HCT116 (cell line): ENCODE data around the gene TMEM35B. TPM values are rescaled to one million over a fixed set of nuclear protein-coding genes. Genes with fewer than 3 reads are reported as not detected.
"Not testable (repeated sequence)": the region's sequence is repeated elsewhere in the genome, so short reads cannot be mapped to it uniquely, and the experiment has no call there.

Experiments used
- ATAC-seq: fragments of 200-7000 bp; cut with Tn5 transposase; 2 replicates; pipeline ENCODE4 v1.9.1; 2020; ENCODE audit warnings: mild to moderate bottlenecking, moderate library complexity
- BruUV-seq: library from RNA; stranded (reverse); fragments of 400-500 nt; replicated peaks from 2 replicates; lab custom pipeline; 2021; lab: Mats Ljungman, UMichigan
- CTCF ChIA-PET: fragments of 300-600 bp; sonication (Branson Sonifier 250); formaldehyde crosslinking; loops from one replicate; lab custom pipeline; 2021; ENCODE audit warnings: antibody characterized with exemption; lab: Charles Lee
- POLR2A ChIA-PET: fragments of 300-600, 350-600 bp; sonication (Branson Sonifier 250); formaldehyde crosslinking; loops from one replicate; lab custom pipeline; 2021; ENCODE audit warnings: antibody characterized with exemption; lab: Charles Lee
- RAD21 ChIA-PET, 2 experiments: fragments of 300-600 bp; sonication (Branson Sonifier 250); formaldehyde crosslinking; loops; one replicate each; lab custom pipeline; 2023; ENCODE audit warnings: low total read pairs in 2 of 2; ENCODE audit not compliant: uncharacterized antibody in 2 of 2, unreplicated experiment in 2 of 2, low non-redundant PET in 1 of 2; lab: Charles Lee
- DNase-seq: peaks from one replicate; pipeline ENCODE4 v3.0.0-alpha.2; 2010; ENCODE audit warnings: low read depth, low spot score
- H2AFZ ChIP-seq: fragments of 200-600 bp; shearing (Covaris generic), sonication (generic); 2 replicates; pipeline ENCODE4 v1.6.1; 2017; ENCODE audit warnings: low read depth, mixed run types, mixed read lengths, antibody characterized with exemption, low read length; ENCODE audit not compliant: poor library complexity, severe bottlenecking
- H3K27ac ChIP-seq: 2 replicates; pipeline ENCODE4 v1.5.1; 2012; ENCODE audit warnings: low read depth, low read length
- H3K27me3 ChIP-seq: fragments of 200-600 bp; sonication (generic); 2 replicates; pipeline ENCODE4 v1.6.1; 2016; ENCODE audit warnings: mixed run types, low read length, mixed read lengths; ENCODE audit not compliant: insufficient read depth
- H3K36me3 ChIP-seq, 2 experiments: fragments of 200-500 bp in 1 of 2; fragments of 200-600 bp in 1 of 2; sonication (Bioruptor generic) in 1 of 2; sonication (generic) in 1 of 2; 2 replicates each; pipeline versions ENCODE4 v1.5.1 to v1.6.1; 2014 to 2016; ENCODE audit warnings: low read length in 2 of 2, inconsistent platforms in 1 of 2, mixed read lengths in 1 of 2, mixed run types in 1 of 2; ENCODE audit not compliant: insufficient read depth in 2 of 2, control insufficient read depth in 1 of 2
- H3K4me1 ChIP-seq, 2 experiments: fragments of 200-600 bp in 1 of 2; sonication (generic) in 1 of 2; 2 replicates each; pipeline versions ENCODE4 v1.5.1 to v1.6.1; 2012 to 2017; ENCODE audit warnings: low read length in 2 of 2, inconsistent platforms in 1 of 2, mild to moderate bottlenecking in 1 of 2, mixed read lengths in 1 of 2, mixed run types in 1 of 2, moderate library complexity in 1 of 2; ENCODE audit not compliant: insufficient read depth in 2 of 2, control insufficient read depth in 1 of 2
- H3K4me2 ChIP-seq: fragments of 200-600 bp; sonication (generic); 2 replicates; pipeline ENCODE4 v1.6.1; 2017; ENCODE audit warnings: mixed run types, low read length, mixed read lengths
- H3K4me3 ChIP-seq, 2 experiments: fragments of 200-600 bp in 1 of 2; sonication (generic) in 1 of 2; replicated peaks in 1 of 2; 2 replicates each; pipeline ENCODE4 v1.5.1; 2011 to 2016; ENCODE audit warnings: low read length in 2 of 2, control low read depth in 1 of 2, low read depth in 1 of 2, mild to moderate bottlenecking in 1 of 2, mixed read lengths in 1 of 2, mixed run types in 1 of 2
- H3K79me2 ChIP-seq: fragments of 200-600 bp; sonication (generic); 2 replicates; pipeline ENCODE4 v1.6.1; 2017; ENCODE audit warnings: mild to moderate bottlenecking, mixed run types, low read length, moderate library complexity, mixed read lengths; ENCODE audit not compliant: insufficient read depth
- H3K9ac ChIP-seq: fragments of 200-600 bp; sonication (generic); 2 replicates; pipeline ENCODE4 v1.6.1; 2016; ENCODE audit warnings: low read length, mixed read lengths
- H3K9me2 ChIP-seq: fragments of 200-600 bp; sonication (generic), shearing (Covaris generic); 2 replicates; pipeline ENCODE4 v1.6.1; 2017; ENCODE audit warnings: mixed run types, mild to moderate bottlenecking, moderate library complexity; ENCODE audit not compliant: insufficient read depth
- H3K9me3 ChIP-seq, 2 experiments: fragments of 200-500 bp in 1 of 2; fragments of 200-600 bp in 1 of 2; sonication (Bioruptor generic) in 1 of 2; sonication (generic) in 1 of 2; 2 replicates each; pipeline ENCODE4 v1.6.1; 2014 to 2017; ENCODE audit warnings: low read length in 2 of 2, mixed read lengths in 2 of 2, inconsistent platforms in 1 of 2, low read depth in 1 of 2, mild to moderate bottlenecking in 1 of 2, mixed run types in 1 of 2, moderate library complexity in 1 of 2; ENCODE audit not compliant: control insufficient read depth in 1 of 2, insufficient read depth in 1 of 2
- H4K20me1 ChIP-seq: fragments of 200-600 bp; sonication (generic), shearing (Covaris generic); 2 replicates; pipeline ENCODE4 v1.6.1; 2017; ENCODE audit warnings: mixed run types, mild to moderate bottlenecking, moderate library complexity; ENCODE audit not compliant: insufficient read depth
- CEBPB ChIP-seq: IDR thresholded peaks from 2 replicates; pipeline ENCODE4 v1.6.1; 2012; ENCODE audit warnings: low read depth
- intact Hi-C: fragments of 100-400 bp; cut with micrococcal nuclease; formaldehyde crosslinking; loops from 2 replicates; pipeline ENCODE4 v1.10.0; 2022
- total RNA-seq: library from RNA; stranded (reverse); gene quantifications from one replicate; pipeline ENCODE4 v1.2.1, GENCODE V29; 2021; ENCODE audit not compliant: unreplicated experiment

The TMEM35B gene
- total RNA-seq, 1 experiment from 2014 or later = 14.6 TPM

DNA sequence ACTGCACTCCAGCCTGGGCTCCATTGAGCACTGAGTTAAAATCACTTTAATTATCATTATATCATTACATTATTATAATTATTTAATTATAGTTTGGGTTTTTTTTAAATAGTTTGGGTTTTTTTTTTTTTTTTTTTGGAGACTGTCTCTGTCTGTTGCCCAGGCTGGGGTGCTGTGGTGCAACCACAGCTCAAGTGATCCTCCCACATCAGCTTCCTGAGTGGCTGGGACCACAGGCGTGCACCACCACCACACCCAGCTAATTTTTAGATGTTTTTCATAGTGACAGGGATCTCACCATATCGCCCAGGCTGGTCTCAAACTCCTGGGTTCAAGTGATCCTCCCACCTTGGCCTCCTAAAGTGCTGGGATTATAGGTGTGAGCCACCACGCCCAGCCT lies 16.9 kb downstream of the TMEM35B start:
- ATAC-seq, RAD21 ChIA-PET, H2AFZ ChIP-seq, H3K4me3 ChIP-seq, CTCF ChIA-PET, H3K9me2 ChIP-seq, H3K4me2 ChIP-seq, POLR2A ChIA-PET, BruUV-seq, H3K9ac ChIP-seq, H3K36me3 ChIP-seq, H3K79me2 ChIP-seq, H3K9me3 ChIP-seq, H3K27ac ChIP-seq, DNase-seq, H3K4me1 ChIP-seq, H4K20me1 ChIP-seq, intact Hi-C loops, H3K27me3 ChIP-seq: not testable (repeated sequence)

DNA sequence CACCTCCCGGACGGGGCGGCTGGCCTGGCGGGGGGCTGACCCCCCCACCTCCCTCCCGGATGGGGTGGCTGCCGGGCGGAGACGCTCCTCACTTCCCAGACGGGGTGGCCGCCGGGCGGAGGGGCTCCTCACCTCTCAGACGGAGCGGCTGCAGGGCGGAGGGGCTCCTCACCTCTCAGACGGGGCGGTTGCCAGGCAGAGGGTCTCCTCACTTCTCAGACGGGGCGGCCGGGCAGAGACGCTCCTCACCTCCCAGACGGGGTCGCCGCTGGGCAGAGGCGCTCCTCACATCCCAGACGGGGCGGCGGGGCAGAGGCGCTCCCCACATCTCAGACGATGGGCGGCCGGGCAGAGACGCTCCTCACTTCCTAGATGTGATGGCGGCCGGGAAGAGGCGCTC lies 17.5 kb downstream of the TMEM35B start:
- intact Hi-C loops, CTCF ChIA-PET: not testable (repeated sequence)

DNA sequence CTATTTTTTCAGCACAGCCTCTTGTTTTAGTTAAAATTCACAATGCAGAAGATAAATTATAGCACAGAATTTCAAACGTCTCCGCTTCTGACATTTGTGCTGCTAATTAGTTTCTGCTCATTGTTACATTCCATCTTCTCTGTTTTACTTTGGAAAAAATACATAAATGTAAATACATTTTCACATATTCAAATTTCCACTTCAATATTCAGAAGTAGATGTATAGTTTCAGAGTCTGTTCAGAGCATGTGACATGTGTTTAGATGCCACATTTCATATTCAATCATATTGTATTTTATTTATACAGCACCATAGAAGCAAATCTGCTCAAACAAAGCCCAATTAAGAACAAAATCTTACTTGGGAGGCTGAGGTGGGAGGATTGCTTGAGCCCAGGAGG lies 19.6 kb downstream of the TMEM35B start:
- Histone ChIP-seq H4K20me1 (no peaks in the 10 kb centered on the region), H3K36me3 (no peaks in the 10 kb centered on the region), H2AFZ (no peak overlapping the region), H3K4me3 (no peak overlapping the region), H3K9me3 (no peaks in the 10 kb centered on the region), H3K9ac (no peak overlapping the region), H3K9me2 (no peaks in the 10 kb centered on the region), H3K27me3 (no peaks in the 10 kb centered on the region), H3K4me2 (no peak overlapping the region), H3K27ac (no peak overlapping the region), H3K79me2 (no peaks in the 10 kb centered on the region), H3K4me1 (peaks cover 0 to 2% of the 10 kb centered on the region in 2 experiments; a peak in 1 of 4 replicates)
- ChIA-PET CTCF (no interaction called here), RAD21 (no interaction called here), POLR2A (no interaction called here)
- intact Hi-C loops = no loop called here
- BruUV-seq = no TSS peak
- no peak for TF ChIP-seq CEBPB
- DNase-seq (no peak), ATAC-seq (no peak)

More for the DNA sequence above, 17.5 kb downstream of the TMEM35B start:
- H3K36me3 ChIP-seq, H3K4me2 ChIP-seq, BruUV-seq, POLR2A ChIA-PET, RAD21 ChIA-PET, ATAC-seq, H3K27ac ChIP-seq, DNase-seq, H2AFZ ChIP-seq, H3K9ac ChIP-seq, H3K27me3 ChIP-seq, H3K9me3 ChIP-seq, H4K20me1 ChIP-seq, H3K4me1 ChIP-seq, H3K4me3 ChIP-seq, H3K9me2 ChIP-seq, H3K79me2 ChIP-seq: not testable (repeated sequence)
